ENCODE measurements around the gene COL4A4.

COL4A4 gene

DNA sequence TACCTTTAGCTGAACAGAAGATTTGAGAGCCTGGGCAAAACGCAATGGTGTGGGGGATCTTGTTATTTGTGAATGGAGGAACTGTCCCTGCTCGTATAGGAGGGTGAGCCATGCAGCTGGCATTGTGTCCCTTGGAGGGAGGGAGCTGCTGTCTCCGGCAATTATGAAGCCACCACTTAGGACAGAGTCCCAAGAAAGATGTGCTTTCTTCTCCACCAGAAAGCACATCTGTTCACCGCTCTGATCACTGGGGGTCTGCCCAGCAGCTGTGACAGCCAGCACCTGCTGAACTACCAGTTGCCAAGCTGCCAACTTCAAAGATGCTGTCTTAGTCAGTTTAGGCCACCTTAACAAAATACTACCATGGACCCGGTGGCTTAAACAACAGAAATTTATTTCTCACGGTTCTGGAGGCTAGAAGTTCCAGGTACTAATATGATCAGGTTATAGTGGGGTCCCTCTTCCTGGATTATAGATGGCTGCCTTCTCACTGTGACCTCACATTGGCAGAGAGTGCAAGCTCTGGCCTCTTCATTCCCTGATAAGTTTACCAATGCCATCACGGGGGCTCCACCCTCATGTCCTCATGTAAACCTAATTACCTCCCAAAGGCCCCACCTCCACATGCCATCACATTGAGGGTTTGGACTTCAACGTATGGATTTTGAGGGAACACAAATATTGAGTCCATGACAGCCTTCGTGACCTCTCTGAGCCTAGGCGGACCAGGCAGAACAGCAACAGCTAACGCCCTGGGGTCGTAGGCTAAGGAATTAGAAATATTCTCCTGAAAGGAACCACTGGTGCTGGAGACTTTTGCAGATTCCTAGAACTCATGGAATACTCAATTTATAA lies 179.9 kb downstream of the COL4A4 start:
- no peak for DNase-seq (ENCODE audit: low read depth)
- no peak overlapping the region for H3K4me3 ChIP-seq (ENCODE audit: low read depth, low read length)
- TF ChIP-seq, protein P1, sequence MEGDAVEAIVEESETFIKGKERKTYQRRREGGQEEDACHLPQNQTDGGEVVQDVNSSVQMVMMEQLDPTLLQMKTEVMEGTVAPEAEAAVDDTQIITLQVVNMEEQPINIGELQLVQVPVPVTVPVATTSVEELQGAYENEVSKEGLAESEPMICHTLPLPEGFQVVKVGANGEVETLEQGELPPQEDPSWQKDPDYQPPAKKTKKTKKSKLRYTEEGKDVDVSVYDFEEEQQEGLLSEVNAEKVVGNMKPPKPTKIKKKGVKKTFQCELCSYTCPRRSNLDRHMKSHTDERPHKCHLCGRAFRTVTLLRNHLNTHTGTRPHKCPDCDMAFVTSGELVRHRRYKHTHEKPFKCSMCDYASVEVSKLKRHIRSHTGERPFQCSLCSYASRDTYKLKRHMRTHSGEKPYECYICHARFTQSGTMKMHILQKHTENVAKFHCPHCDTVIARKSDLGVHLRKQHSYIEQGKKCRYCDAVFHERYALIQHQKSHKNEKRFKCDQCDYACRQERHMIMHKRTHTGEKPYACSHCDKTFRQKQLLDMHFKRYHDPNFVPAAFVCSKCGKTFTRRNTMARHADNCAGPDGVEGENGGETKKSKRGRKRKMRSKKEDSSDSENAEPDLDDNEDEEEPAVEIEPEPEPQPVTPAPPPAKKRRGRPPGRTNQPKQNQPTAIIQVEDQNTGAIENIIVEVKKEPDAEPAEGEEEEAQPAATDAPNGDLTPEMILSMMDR (IDR thresholded peaks at IDR 0.05; ENCODE audit: control insufficient read depth, extremely low read depth, insufficient read depth) = no peak

DNA sequence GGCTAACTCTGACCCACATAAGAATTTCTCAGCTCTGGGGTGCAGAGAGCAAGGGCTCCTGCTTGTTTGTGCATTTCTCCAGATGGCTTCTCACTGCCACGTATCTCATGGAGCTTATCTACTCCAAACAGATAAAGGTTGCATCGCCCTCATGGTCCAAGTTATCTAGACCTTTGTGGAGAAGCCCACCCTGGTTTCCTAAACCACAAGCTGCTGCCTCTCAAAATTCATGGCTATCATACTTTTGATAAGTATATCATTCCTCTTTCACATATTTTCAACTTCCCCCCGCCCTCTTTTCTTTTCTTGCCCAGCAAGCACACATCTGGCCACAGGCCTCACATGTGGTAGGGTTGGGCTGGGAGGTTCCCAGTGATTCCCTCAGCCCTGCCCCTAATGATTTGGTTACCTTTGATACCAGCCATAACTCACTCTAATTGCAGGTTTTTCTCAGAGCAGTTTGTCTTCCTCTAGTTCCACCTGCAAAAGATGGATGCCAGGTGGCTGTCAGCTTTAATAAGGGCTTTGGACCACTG lies 182.1 kb downstream of the COL4A4 start:
- DNase-seq (ENCODE audit: low read depth) = no peak
- no peak overlapping the region for H3K4me3 ChIP-seq (ENCODE audit: low read depth, low read length)
- TF ChIP-seq, protein P1 (IDR thresholded peaks at IDR 0.05; ENCODE audit: control insufficient read depth, extremely low read depth, insufficient read depth) = no peak

DNA sequence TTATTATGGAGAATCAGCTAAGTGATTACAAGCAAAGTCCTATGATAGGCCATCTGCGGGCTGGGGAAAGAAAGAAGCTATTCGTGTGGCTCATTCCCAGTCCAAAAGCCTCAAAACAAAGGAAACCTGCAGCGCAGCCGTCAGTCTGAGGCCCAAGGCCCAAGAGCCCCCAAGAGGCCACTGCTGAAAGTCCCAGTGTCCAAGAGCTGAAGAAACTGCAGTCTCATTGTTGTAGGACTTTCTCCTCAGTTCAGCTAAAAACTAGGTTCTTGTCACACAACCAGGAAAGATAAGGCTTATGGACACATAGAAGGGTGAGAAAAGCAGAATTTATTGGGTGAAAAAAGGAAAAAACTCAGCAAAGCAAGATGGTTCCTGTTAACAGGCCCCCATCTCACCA lies 185.0 kb downstream of the COL4A4 start:
- H3K4me3 ChIP-seq (ENCODE audit: low read depth, low read length) = no peak overlapping the region
- DNase-seq (ENCODE audit: low read depth) = no peak
- TF ChIP-seq, protein P1 (IDR thresholded peaks at IDR 0.05; ENCODE audit: control insufficient read depth, extremely low read depth, insufficient read depth) = no peak

DNA sequence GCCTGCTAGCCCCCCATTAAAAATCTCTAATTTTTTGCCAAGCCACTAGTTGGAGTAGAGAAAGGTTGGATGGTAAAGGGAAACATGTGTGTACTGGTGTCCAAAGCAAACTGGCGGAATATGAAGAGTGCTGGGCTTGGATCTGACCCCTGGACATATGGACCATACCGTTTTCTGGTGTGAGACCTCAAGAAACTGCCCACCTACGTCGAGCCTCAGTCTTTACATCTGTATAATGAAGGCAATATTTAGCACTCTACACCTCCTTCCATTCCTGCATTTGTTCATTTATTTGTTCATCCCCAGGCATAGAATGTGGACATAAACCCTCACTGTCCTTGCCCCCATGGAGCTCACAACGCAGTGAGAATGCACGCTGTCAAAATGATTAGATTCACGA lies 185.7 kb downstream of the COL4A4 start:
- DNase-seq (ENCODE audit: low read depth) = no peak
- TF ChIP-seq, protein P1 (IDR thresholded peaks at IDR 0.05; ENCODE audit: control insufficient read depth, extremely low read depth, insufficient read depth) = no peak
- no peak overlapping the region for H3K4me3 ChIP-seq (ENCODE audit: low read depth, low read length)

DNA sequence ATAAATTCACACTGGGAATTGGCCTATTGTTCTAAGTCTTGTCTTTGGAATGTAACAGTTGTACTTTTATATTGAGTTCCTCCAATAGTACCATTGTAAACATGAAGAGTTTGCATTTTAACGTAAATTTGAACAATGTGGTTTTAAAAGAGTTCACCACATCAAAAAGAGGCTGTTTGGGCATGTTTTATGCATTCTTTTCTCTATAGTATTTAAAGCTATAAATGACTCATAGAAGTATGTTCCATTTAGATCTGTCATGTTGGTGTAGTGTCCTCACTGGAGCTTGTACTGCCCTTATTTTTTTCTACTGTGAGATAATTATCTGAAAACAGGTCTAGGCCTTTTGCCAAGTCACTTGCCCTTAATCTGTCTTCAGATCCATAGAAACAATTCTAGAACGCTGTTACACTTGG lies 186.2 kb downstream of the COL4A4 start:
- TF ChIP-seq, protein P1 (IDR thresholded peaks at IDR 0.05; ENCODE audit: control insufficient read depth, extremely low read depth, insufficient read depth) = no peak
- peak; percentile 46 for DNase-seq (ENCODE audit: low read depth)
- no peak overlapping the region for H3K4me3 ChIP-seq (ENCODE audit: low read depth, low read length)

DNA sequence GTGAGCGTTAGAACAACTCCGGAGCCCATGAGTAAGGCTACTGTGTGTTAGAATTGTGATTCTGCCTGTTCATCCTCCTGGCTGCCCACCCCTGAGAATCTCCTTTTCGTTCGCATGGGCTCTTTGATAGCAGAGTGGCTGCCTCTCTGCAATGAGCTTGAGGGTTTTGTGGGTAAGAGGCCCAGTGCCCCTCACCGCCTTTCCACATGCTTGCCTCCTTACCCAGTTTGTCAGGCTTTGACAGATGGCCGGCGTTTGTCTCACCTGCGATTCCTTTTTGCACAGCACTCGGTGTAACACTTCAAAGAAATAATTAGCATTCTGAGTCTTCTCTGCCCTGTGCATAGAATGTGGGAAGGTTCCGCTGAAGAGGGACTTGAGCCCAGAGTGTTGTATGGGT lies 190.2 kb downstream of the COL4A4 start:
- no peak overlapping the region for H3K4me3 ChIP-seq (ENCODE audit: low read depth, low read length)
- no peak for DNase-seq (ENCODE audit: low read depth)
- TF ChIP-seq, protein P1 (IDR thresholded peaks at IDR 0.05; ENCODE audit: control insufficient read depth, extremely low read depth, insufficient read depth) = no peak
